Left forelimb (tissue), 1 donor: ENCODE data around the gene SEC61A2.
"Not testable (repeated sequence)": the region's sequence is repeated elsewhere in the genome, so short reads cannot be mapped to it uniquely, and the experiment has no call there.

Experiments
- DNase-seq: peaks from one replicate; pipeline ENCODE4 v3.0.0-alpha.2; 2018; ENCODE audit warnings: low spot score

SEC61A2 gene

DNA sequence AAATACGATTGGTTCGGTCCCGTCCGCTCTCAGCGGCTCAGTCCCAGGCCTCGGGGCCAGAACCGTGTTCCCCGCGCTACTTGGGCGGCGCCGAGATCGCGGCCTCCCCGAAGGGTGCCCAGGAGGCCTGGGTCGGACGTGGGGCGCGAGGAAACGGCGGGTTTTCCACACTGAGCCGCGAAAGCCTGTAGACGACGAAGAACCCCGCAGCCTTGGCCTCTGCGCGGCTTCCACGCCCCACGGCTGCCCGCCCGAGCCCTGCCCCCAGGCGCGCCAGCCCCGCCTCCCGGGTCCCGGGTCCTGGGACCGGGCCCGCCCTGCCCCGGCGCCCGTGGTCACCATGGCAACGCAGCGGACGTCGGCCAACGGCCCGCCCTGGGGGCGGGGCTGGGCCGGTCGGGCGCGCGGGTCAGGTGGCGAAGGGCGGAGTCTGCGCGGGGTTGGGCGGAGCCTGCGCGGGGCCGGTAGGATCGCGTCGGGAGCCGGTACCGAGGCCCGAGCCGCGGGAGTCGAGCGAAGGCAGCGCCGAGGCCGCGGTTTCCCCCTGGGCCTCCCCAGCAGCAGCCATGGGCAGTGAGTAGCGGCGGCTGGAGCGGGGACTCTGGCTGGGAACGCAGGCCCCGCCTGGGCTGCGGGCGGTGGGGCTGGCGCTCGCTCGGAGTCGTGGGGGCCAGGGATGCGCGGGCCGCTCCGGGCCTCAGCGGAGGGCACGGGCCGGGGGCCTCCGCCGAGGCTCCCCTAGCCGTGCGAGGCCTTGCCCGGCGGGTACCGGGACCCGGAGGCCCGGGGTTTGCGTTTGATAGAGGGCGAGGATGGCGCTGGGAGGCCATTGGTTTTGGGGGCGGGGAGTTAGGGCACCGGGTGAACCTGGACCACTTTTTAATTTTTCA lies at the start of gene SEC61A2:
Gene SEC61A2 (plus strand): TSS at position 456 of the 890 bp plus-strand sequence. CDS start 111 bp downstream, at position 567.
- DNase-seq: peak; percentile 96

DNA sequence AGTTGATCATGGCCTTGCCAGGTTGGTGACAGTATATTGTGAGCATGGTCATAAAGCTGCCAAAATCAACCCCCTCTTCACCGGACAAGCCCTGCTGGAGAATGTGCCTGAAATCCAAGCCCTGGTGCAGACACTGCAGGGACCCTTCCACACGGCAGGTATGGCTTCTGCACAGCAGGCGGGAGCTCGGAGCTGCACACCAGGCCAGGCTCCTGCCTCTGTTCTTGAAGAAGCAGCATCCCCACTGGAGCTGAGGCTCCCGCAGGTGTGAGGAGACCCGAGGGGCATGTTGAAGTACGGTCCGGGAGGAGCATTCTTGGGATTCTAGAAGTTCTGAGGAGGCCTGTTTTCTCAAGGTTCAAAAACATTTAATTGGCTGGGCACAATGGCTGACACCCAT lies 48.0 kb upstream of the SEC61A2 start:
- DNase-seq: no peak

DNA sequence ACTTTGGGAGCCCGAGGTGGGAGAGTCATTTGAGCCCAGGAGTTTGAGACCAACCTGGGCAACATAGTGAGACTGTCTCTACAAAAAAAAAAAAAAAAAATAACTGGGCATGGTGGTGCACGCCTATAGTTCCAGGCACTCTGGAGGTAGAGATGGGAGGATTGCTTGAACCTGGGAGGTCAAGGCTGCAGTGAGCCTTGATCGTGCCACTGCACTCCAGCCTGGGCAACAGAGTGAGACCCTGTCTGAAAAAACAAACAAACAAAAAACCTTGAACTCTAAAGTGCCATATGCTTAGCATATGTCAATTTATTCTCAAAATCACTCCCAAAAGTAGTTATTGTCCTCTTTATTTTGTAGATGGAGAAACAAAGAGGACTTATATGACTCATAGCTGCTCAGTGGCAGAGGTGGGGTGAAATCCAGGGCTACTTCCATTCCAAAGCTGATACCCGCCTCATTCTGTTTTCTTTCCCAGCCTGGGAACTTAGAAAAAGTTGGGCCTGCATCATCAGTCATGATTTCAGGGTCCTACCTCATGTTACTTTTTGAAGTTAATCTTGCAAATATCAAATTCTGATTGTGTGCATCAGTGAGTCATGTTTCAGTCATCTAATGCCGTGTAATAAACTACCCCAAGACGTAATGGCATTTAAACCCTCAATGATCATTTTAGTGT lies 47.5 kb upstream of the SEC61A2 start:
- no peak for DNase-seq

DNA sequence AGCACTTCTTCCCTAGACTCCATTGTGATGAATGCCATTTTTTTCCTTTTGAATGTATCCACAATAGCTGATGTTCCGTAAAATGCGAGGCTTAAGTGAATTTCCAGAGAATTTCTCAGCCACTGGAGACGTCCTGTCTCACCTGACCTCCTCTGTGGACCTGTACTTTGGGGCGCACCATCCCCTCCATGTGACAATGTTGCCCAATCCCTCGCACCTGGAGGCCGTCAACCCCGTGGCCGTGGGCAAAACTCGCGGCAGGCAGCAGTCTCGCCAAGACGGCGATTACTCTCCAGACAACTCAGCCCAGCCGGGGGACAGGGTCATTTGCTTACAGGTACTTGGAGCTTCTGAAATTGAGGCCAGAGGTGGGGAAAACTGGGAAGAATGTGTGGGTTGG lies 40.6 kb upstream of the SEC61A2 start:
- DNase-seq: no peak

DNA sequence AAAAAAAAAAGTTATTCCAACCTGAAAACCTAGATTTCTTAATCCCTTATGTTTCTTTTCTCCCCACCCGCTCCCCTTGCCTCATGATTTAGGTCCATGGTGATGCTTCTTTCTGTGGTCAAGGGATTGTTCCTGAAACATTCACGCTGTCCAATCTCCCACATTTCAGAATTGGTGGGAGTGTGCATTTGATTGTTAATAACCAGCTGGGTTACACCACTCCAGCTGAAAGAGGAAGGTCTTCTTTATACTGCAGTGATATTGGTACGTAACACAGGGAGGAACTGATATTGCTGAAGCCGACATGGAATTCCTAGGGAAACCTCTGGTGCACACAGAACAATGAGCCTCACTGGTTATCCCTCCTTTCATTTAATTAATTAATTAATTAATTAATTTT lies 38.1 kb upstream of the SEC61A2 start:
- no peak for DNase-seq

DNA sequence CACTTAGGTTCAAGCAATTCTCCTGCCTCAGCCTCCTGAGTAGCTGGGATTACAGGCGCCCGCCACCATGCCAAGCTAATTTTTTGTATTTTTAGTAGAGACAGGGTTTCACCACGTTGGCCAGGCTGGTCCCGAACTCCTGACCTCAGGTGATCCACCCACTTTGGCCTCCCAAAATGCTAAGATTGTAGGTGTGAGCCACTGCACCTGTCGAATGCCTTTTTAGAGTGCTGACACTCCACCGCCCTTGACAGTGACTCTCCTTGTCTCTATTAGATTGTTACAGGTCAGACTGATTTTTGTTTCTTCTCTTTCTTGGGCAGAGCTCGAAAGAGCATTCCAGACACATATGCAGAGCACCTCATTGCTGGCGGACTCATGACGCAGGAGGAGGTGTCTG lies 32.1 kb upstream of the SEC61A2 start:
- DNase-seq: not testable (repeated sequence)

DNA sequence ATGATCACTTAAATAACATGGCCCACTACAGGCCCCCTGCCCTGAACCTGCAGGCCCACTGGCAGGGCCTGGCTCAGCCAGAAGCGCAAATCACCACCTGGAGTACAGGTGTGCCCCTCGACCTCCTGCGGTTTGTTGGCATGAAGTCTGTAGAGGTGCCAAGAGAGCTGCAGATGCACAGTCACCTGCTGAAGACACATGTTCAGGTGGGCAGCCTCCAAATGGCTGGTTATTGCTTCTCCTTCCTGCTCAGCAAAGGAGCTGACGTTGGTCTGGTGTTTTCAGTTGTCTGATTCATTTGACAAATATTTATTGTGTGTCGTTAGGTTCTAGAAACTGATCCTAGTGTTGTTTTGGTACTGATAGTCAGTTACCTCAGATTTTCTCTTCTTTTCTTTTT lies 31.7 kb upstream of the SEC61A2 start:
- DNase-seq: no peak

DNA sequence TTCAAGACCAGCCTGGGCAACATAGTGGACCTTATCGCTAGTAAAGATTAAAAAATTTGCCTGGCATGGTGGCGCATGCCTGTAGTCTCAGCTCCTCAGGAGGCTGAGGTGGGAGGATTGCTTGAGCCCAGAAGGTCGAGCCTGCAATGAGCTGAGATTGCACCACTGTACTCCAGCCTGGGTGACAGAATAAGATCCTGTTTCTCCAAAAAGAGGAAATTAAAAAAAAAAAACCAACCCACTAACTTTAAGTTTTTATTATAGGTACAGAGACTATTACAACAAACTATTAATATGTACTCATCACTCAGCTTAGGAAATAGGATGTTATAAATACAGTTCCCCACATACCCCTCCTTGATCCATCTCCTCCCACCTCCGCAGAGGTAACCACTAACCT lies 30.5 kb upstream of the SEC61A2 start:
- no peak for DNase-seq

DNA sequence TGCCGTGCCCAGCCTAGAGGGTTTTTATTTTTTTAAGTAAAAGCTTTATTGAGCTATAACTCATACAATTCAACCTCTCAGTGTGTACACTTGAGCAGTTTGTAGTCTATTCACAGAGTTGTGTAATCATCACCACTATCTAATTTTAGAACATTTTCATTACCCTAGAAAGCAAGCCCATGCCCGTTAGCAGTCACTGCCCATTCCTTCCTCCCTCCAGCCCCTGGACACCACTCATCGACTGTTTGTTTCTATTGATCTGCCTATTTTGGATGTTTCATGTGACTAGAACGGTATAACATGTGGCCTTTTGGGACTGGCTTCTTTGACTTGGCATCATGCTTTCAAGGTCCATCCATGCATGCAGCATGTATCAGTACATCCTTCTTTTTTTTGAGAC lies 25.7 kb upstream of the SEC61A2 start:
- no peak for DNase-seq

DNA sequence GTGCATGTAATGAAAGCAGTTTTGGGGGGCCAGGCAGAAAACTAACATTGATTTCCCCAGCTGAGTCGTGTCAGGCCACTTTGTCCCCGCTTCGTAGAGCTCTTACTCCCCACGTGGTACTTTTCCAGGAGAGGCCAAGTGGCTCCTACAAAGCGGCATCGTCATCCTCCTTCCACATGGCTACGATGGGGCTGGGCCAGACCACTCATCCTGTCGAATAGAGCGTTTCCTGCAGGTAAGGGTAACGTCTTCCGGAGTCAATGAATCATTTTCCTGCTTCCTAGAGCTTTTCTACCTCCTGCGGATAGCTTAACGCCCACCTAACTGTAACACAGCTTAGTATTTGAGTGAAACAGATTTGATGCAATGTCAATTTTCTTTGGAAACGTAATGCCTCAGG lies 21.7 kb upstream of the SEC61A2 start:
- no peak for DNase-seq

DNA sequence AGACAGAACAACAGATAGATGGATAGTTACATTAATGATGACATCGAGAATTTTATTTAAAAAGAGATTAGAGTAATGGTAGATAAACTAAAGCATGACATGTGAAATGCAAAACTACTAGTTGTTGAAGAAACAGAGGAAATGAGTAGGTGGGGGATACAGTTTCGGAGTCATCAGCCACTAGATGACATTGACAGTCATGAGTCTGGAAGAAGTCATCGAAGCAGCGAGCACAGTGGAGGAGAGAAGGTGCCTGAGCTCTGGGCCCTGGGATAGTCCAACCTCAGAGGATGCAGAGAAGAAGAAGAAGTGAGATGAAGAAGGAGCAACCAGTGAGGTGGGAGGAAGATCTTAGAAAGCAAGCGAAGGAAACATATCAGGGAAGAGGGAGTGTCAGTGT lies 20.2 kb upstream of the SEC61A2 start:
- no peak for DNase-seq

DNA sequence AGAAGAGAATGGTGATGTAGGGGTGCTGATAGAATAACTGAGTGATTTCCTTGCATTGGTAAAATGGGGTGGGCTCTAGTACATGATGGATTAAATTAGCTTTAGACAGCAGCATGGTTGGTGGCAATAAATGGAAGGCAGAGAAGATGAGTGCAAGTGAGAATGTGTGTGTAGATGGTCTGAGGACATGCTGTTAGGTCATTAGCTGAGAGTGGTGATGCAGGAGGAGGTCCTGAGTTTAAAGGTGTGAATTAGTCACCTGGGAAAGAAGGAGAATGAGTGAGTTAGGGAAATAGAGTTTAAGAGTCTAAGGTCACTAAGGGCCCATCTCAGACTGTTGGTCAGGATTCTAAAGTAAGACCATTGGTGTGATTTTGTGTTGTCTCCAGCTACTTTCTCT lies 17.9 kb upstream of the SEC61A2 start:
- no peak for DNase-seq

DNA sequence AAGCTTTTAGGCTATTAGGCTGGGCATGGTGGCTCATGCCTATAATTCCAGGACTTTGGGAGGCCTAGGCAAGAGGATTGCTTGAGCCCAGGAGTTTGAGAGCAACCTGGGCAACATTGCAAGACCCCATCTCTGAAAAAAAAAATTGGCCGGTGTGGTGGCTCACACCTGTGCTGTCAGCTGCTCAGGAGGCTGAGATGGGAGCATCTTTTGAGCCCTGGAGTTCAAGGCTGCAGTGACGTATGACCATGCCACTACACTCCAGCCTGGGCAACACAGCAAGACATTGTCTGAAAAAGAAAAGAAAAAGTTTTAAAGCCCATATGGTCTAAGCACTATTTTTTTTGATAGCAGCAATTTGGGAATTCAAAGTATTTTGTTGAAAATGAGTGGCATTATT lies 15.8 kb upstream of the SEC61A2 start:
- no peak for DNase-seq

DNA sequence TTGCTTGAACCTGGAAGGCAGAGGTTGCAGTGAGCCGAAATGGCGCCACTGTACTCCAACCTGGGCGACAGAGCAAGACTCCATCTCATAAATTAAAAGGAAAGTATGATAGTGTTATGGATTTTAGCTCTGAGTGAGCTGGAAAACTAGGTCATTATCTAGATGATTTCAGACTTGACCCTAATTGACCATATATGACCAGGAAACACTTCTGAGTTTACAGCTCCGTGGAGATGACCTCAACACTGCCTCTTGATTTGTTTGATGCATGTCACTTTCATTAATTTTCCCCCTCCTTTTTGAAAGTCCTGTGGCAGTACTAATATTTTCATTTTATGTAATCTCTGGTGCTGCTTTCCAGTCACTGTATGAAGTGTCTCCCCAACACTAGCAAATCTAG lies 7.8 kb upstream of the SEC61A2 start:
- no peak for DNase-seq

DNA sequence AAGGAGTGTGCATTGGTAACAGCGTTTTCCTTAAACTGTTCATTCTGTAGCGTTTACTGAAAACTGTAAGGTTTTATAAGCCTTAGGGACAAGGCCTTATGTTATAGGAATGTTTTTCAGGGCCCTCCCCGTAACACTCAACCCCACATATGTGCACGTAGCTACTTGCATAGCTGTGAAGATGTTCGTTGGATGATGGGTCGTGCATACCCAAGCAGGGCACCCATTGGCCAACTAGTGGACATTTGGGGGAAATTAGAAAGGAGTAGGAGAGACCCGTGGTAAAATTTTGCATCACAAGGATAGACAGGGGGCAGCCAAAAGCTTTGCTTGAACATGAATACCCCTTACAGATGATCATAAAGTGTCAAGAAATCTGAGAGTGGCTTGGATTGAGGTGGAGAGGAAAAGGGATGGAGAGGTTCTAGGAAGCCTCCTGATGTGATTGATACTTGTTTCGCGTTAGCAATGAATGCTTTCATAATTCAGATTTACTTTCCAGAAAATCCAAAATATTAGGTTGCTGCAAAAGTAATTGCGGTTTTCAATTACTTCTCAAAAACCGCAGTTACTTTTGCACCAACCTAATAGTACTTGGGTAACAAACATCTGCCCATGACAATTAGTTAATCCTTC lies 878 bp downstream of the SEC61A2 start:
- no peak for DNase-seq

DNA sequence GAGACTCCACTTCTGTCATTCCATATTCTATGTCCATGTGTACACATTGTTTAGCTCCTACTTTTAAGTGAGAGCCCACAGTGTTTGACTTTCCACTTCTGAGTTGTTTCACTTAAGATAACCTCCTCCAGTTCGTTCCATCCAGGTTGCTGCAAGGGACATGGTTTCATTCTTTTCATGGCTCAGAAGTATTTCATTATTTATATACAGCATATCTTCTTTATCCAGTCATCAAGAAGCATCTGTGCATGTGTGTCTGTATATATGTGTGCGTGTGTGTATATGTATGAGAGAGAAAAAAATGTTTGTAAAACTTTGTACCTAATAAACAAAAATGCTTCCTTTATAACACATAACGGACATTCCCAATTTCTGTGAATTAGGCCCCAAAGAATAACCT lies 6.2 kb downstream of the SEC61A2 start:
- DNase-seq: no peak

DNA sequence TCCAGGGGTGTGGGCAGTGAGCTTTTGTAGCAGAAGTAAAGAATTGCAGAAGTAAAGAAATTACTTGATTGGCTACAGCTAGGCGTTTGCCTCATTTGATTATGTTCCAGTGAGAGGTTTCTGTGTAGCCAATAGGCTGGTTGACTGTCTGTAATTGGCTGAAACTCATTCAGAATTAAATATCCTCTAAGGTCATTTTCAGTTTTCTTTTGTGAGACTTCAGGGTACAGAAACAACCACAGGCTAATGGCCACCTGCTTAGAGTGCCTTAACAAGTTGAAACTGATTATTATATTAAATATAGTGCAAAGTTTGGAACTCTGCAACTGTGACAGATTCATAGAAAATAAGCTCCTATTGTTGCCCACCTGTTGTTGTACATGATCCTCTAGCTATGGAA lies 10.6 kb downstream of the SEC61A2 start:
- DNase-seq: no peak

DNA sequence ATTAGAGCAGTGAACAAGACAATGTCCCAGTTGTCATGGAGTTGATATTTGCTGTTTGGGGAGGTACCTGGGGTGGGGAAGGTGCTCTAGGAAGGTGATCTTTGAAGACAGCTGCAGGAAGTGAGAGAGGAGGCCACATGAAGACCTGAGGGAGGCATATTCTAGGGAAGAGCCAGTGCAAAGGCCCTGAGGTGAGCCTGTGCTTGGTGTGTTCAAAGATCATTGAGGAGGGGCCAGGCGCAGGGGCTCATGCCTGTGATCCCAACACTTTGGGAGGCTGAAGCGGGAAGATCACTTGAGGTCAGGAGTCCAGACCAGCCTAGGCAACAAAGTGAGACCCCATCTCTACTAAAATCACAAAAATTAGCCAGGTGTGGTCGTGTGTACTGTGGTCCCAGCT lies 15.1 kb downstream of the SEC61A2 start:
- DNase-seq: no peak

DNA sequence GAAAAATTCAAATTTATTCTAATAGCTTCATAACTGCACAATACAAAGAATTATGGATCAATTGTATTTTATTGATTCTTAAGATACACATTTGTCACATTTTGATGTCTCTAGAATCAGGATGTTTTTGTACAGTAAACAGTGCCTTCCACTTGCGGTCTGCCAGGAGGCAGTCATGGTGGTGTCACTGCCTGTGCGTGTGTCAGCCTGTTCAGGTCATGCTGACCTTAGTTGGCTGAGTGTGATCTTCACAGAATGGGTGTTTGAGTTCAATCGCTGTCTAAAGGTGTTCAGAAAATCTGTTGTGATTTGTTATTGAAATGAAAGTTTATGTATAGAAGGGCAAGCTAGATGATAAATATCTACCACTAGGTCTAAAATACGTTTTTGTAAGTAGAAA lies 20.7 kb downstream of the SEC61A2 start:
- DNase-seq: no peak

DNA sequence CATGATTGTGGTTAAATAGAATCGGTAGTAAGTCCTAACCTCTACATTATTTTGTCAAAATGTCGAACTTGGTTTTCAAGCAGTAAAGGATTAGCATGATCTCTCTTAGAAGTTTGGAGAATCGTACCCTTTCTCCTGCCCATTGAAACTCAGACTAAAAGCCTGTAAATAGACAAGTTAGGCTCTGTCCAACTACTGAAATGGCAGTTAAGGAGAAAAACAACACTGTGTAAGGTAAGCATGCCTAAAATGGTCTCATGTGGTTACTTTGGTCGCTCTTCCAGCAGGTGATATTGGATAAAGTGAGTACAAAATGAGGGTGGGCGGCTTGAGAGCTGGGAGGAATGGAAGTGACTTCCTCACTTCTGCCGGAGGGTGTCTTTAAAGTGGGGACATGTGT lies 25.0 kb downstream of the SEC61A2 start:
- DNase-seq: no peak

DNA sequence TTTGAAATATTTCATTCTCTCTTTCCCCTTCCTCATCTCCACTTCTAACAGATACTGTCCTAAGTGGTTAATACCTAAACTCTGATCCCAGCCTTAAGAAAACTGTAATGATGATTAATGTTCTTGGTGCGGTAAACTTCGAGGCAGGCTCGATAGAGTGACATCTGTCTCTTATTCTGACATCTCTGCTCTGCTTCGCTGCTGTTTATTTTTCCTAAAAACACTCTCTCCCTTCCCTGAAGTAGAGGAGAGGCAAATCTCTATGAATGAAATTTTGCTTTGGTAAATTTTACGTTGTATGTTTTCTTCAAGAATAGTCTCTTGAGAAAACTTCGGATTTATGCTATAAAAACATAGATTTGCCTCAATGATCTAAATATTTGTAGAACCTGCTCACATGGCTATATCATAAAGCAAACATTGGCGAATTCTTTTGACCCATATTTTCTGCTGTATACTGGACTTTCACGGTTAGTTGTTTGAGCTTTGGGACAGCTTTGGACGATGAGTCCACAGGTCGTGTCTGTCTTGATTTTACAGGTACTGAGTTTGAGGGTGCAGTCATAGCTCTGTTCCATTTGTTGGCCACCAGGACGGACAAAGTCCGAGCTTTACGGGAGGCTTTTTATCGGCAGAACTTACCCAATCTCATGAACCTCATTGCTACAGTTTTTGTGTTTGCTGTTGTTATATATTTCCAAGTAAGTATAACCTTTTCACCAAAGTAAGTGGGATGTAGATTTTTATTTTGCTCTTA lies 27.1 kb downstream of the SEC61A2 start:
- DNase-seq: no peak

DNA sequence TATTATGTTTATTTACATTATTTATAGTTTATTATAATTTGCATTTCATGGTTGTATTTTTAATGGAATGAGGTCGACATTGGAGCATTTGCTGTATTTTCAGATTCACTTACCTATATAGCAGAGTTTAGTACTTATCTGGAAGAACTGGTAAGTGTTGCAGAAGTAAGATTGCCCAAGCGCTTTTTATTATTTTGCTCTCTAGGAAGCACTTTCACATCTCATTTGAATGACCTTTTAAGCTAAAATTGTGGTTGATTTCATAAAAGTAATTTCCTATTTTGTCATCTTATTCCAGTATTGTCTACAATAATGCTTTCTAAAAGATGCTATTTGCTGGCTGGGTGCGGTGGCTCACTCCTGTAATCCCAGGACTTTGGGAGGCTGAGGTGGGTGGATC lies 28.6 kb downstream of the SEC61A2 start:
- DNase-seq: no peak
